Measurements from ENCODE around the gene SLCO2A1. TPM values are rescaled to one million over a fixed set of nuclear protein-coding genes. Genes with fewer than 3 reads are reported as not detected.

SLCO2A1 gene
- total and polyA plus RNA-seq, 2 of the 4 experiments (the other 2 are of a cell fraction), result under 0.01 to 1.5 TPM

DNA sequence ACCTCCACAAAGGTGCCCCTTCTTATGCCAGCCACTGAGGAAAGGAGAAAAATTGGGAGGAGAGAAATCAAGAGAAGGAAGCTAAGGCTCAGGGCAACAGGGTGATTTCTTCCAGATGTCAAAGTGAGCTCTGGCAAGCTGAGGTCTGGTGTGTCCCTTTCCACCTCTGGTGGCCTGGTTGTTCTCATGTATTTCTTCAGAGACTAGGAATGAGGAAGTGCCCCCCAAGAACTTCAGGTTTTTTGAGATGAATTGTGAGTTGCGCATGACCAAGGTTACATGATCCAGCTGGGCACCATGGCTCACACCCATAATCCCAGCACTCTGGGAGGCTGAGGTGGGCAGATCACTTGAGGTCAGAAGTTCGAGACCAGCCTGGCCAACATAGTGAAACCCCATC is 139.7 kb downstream of the SLCO2A1 start:
- CTCF ChIA-PET, result no interaction called here
- no peak overlapping the region for H2AK9ac ChIP-seq (replicated peaks; ENCODE audit: low read depth, low read length, poor library complexity)
- H3K9me3 ChIP-seq (ENCODE audit: control insufficient read depth, insufficient read depth, low read length), result no peaks in the 10 kb centered on the region
- H3K27ac ChIP-seq (ENCODE audit: insufficient read depth, low read length), result no peak overlapping the region
- no peak overlapping the region for H3K4me3 ChIP-seq (ENCODE audit: insufficient read depth, low read depth, low read length)
- H3K18ac ChIP-seq (ENCODE audit: low read depth, low read length), result no peak overlapping the region
- H2BK15ac ChIP-seq (ENCODE audit: low read depth, low read length), result no peak overlapping the region
- no peak overlapping the region for H2AK5ac ChIP-seq (ENCODE audit: low read depth, low read length)
- dilution Hi-C loops (cut with HindIII; ENCODE audit: low sequenced_read_pairs, unreplicated experiment) (no loop called here), in situ Hi-C loops (cut with MboI; ENCODE audit: low sequenced_read_pairs) (no loop called here), intact Hi-C loops (cut with micrococcal nuclease) (no loop called here)
- no peak for ATAC-seq (ENCODE audit: low read depth)
- no peak overlapping the region for H3K9ac ChIP-seq (ENCODE audit: low read depth, low read length)
- no TSS peak for BruUV-seq (replicated peaks)
- H2AFZ ChIP-seq (replicated peaks; ENCODE audit: low read length, poor library complexity), result no peak overlapping the region
- no peaks in the 10 kb centered on the region for H3K36me3 ChIP-seq (ENCODE audit: control insufficient read depth, insufficient read depth, low read length)
- DNase-seq, result no peak
- H3K27me3 ChIP-seq (ENCODE audit: control insufficient read depth, insufficient read depth, low read length), result peaks cover 43% of the 10 kb centered on the region
- H2BK20ac ChIP-seq (ENCODE audit: low read depth, low read length), result no peak overlapping the region
- no peak overlapping the region for H4K5ac ChIP-seq (ENCODE audit: low read depth, low read length)
- H3K14ac ChIP-seq (replicated peaks; ENCODE audit: low read depth, low read length), result no peak overlapping the region
- POLR2A ChIA-PET (ENCODE audit: unreplicated experiment), result no interaction called here
- H4K8ac ChIP-seq (ENCODE audit: low read depth in 2 of 2, low read length in 2 of 2), result no peak overlapping the region
- no peak overlapping the region for H3K4me2 ChIP-seq (ENCODE audit: low read depth, low read length)
- no peak overlapping the region for H3K56ac ChIP-seq (ENCODE audit: extremely low read depth, insufficient read depth, low read length)
- no peak overlapping the region for H2BK5ac ChIP-seq (ENCODE audit: low read depth, low read length, poor library complexity, severe bottlenecking)
- H3K79me1 ChIP-seq (ENCODE audit: low read depth in 1 of 2, low read length in 2 of 2), result no peaks in the 10 kb centered on the region
- H3K4ac ChIP-seq (ENCODE audit: low read depth, low read length), result no peak overlapping the region
- H3K23ac ChIP-seq (ENCODE audit: low read depth, low read length), result no peak overlapping the region
- no peak overlapping the region for H2BK120ac ChIP-seq (ENCODE audit: low read depth, low read length)
- no CpG with 5 or more reads among the region's 2 CpGs for WGBS, 2 experiments (ENCODE audit: extremely low coverage in 2 of 2, insufficient read length in 1 of 2)
- H4K20me1 ChIP-seq (ENCODE audit: insufficient read depth, low read length), result no peaks in the 10 kb centered on the region
- H3K4me1 ChIP-seq (ENCODE audit: control insufficient read depth, insufficient read depth, low read length), result no peaks in the 10 kb centered on the region
- H3K9me1 ChIP-seq (ENCODE audit: insufficient read depth, low read length), result no peaks in the 10 kb centered on the region
- H4K91ac ChIP-seq (ENCODE audit: insufficient read depth, low read depth, low read length), result no peak overlapping the region
- no peak for TF ChIP-seq MAZ (IDR thresholded peaks at IDR 0.05; ENCODE audit: borderline replicate concordance, low read depth, low read length)
- no peak for TF ChIP-seq MXI1 (IDR thresholded peaks at IDR 0.05; ENCODE audit: borderline replicate concordance, low read depth, low read length)
- TF ChIP-seq, protein P1, sequence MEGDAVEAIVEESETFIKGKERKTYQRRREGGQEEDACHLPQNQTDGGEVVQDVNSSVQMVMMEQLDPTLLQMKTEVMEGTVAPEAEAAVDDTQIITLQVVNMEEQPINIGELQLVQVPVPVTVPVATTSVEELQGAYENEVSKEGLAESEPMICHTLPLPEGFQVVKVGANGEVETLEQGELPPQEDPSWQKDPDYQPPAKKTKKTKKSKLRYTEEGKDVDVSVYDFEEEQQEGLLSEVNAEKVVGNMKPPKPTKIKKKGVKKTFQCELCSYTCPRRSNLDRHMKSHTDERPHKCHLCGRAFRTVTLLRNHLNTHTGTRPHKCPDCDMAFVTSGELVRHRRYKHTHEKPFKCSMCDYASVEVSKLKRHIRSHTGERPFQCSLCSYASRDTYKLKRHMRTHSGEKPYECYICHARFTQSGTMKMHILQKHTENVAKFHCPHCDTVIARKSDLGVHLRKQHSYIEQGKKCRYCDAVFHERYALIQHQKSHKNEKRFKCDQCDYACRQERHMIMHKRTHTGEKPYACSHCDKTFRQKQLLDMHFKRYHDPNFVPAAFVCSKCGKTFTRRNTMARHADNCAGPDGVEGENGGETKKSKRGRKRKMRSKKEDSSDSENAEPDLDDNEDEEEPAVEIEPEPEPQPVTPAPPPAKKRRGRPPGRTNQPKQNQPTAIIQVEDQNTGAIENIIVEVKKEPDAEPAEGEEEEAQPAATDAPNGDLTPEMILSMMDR (conservative IDR thresholded peaks at IDR 0.05; ENCODE audit: low read depth, low read length), result no peak
